Mesenteric fat pad (tissue), 1 donor: ENCODE data around the gene C1S. TPM values are rescaled to one million over a fixed set of nuclear protein-coding genes. Genes with fewer than 3 reads are reported as not detected.

Experiments used
- total RNA-seq: library from RNA; stranded (reverse); fragmentation: NEBNext Ultra II Directional; extraction: Animal tissue kit (Norgen Biotek cat#: 25700); gene quantifications from one replicate; pipeline ENCODE4 v1.2.1, GENCODE V29; 2021
- donor health status: DM: yes; HTN: yes; CAD: no.

C1S gene
- total RNA-seq, 1 donor from 2014 or later, result 593 TPM

Other genes with a start within 250 kb of the C1S start
- 7.0 TPM for gene GPR162, start 238.9 kb upstream of the C1S start, total RNA-seq
- 11.1 TPM for gene P3H3, start 232.3 kb upstream of the C1S start, total RNA-seq
- 1.2 TPM for gene GNB3, start 219.8 kb upstream of the C1S start, total RNA-seq
- gene CDCA3, start 209.4 kb upstream of the C1S start, total RNA-seq, result 0.16 TPM
- 74.8 TPM for gene USP5, start 208.6 kb upstream of the C1S start, total RNA-seq
- 383 TPM for gene TPI1, start 193.2 kb upstream of the C1S start, total RNA-seq
- gene SPSB2, start 187.4 kb upstream of the C1S start, total RNA-seq, result 4.6 TPM
- gene LRRC23, start 155.9 kb upstream of the C1S start, total RNA-seq, result 4.2 TPM
- 5.3 TPM for gene ENO2, start 146.1 kb upstream of the C1S start, total RNA-seq
- 148 TPM for gene ATN1, start 132.8 kb upstream of the C1S start, total RNA-seq
- not detected for gene RNU7-1, start 116.9 kb upstream of the C1S start, total RNA-seq
- 125 TPM for gene C12orf57, start 116.7 kb upstream of the C1S start, total RNA-seq
- gene PTPN6, start 109.4 kb upstream of the C1S start, total RNA-seq, result 47.2 TPM
- 143 TPM for gene PHB2, start 90.1 kb upstream of the C1S start, total RNA-seq
- gene EMG1, start 89.8 kb upstream of the C1S start, total RNA-seq, result 44.3 TPM
- gene LPCAT3, start 42.2 kb upstream of the C1S start, total RNA-seq, result 60.1 TPM
- gene C1R, start 31.7 kb downstream of the C1S start, total RNA-seq, result 789 TPM
- gene C1RL, start 48.5 kb downstream of the C1S start, total RNA-seq, result 68.8 TPM
- 1.1 TPM for gene RBP5, start 68.2 kb downstream of the C1S start, total RNA-seq
- 15.4 TPM for gene CLSTN3, start 69.7 kb downstream of the C1S start, total RNA-seq
- 56.5 TPM for gene PEX5, start 129.0 kb downstream of the C1S start, total RNA-seq
- gene ACSM4, start 243.4 kb downstream of the C1S start, total RNA-seq, result not detected